HUES6 (cell line): Measurements from ENCODE around the gene SLC23A2.

Source experiments
- H3K27ac ChIP-seq: 2 replicates; pipeline ENCODE4 v1.7.0; 2013; ENCODE audit warnings: low read depth, mild to moderate bottlenecking, low read length, inconsistent platforms
- H3K27me3 ChIP-seq: 2 replicates; pipeline ENCODE4 v1.6.1; 2013; ENCODE audit warnings: low read length; ENCODE audit not compliant: control insufficient read depth, insufficient read depth
- H3K36me3 ChIP-seq: 2 replicates; pipeline ENCODE4 v1.6.1; 2013; ENCODE audit warnings: low read length; ENCODE audit not compliant: control insufficient read depth, insufficient read depth
- H3K4me1 ChIP-seq: 2 replicates; pipeline ENCODE4 v1.6.1; 2013; ENCODE audit warnings: low read length; ENCODE audit not compliant: control insufficient read depth, insufficient read depth
- H3K4me3 ChIP-seq: 2 replicates; pipeline ENCODE4 v1.5.1; 2013; ENCODE audit warnings: low read depth, low read length
- H3K9ac ChIP-seq: one replicate; pipeline ENCODE4 v1.6.1; 2013; ENCODE audit warnings: mild to moderate bottlenecking, low read length
- H3K9me3 ChIP-seq: 2 replicates; pipeline ENCODE4 v1.6.1; 2013; ENCODE audit warnings: low read depth, low read length; ENCODE audit not compliant: control insufficient read depth, insufficient read depth

The SLC23A2 gene

DNA sequence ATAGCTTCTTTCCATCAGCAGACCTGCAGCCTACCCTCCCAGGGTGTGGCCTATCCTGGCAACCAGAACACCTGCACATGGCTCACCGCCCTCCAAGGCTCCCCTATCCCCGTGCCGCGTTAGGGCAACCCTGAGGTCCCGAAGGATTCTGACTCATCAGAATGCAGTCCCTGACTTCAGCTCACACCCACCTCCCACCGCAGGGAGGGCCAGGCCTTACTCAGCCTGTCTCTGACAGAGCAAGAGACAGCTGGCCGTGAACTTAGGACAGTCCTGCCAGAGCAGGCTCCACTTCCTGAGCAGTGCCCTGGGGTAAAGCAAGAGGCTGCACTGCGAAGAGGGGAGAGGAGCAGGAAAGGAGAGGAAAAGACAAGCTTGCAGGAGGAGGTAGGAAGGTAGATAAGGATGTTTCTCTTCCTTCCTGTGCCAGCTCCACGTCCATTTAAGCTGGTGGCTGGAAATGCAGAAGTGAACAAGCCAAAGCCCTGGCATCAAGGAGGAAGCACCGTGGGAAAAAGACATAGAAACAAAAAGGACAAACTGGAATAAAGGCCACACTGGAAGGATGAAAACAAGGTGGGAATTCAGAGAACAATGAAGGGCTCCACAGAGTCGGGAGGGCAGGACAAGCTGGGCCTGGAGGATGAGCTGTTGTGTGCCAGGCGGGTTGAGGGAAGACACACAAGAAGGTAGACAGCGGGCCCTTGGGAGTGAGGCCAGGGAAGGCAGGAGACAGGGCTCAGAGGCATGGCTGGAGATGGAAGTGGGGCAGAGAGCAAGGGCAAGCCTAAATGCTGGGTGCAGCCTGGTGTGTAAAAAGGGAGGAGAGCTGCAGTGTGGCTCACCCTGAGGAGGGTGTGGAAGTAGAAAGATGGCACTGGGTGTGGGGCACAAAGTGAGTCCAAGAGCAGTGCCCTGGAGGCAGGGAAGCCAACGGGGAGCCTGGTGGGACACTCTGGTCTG is 102.7 kb downstream of the SLC23A2 start:
- no peaks in the 10 kb centered on the region for H3K27me3 ChIP-seq
- peaks cover 16% of the 10 kb centered on the region for H3K4me1 ChIP-seq
- H3K27ac ChIP-seq: no peak overlapping the region
- H3K9me3 ChIP-seq: no peaks in the 10 kb centered on the region
- peaks cover 6% of the 10 kb centered on the region; the same call in 1 of the 2 replicates for H3K36me3 ChIP-seq
- H3K9ac ChIP-seq: no peak overlapping the region
- H3K4me3 ChIP-seq: no peak overlapping the region

GRCh38 chr20:4897600-4897999 is 103.7 kb downstream of the SLC23A2 start:
- Histone ChIP-seq H3K4me3 (no peak overlapping the region), H3K36me3 (peaks cover 6% of the 10 kb centered on the region; the same call in 1 of the 2 replicates), H3K9me3 (no peaks in the 10 kb centered on the region), H3K4me1 (peaks cover 16% of the 10 kb centered on the region), H3K27me3 (no peaks in the 10 kb centered on the region), H3K27ac (no peak overlapping the region), H3K9ac (no peak overlapping the region)

DNA sequence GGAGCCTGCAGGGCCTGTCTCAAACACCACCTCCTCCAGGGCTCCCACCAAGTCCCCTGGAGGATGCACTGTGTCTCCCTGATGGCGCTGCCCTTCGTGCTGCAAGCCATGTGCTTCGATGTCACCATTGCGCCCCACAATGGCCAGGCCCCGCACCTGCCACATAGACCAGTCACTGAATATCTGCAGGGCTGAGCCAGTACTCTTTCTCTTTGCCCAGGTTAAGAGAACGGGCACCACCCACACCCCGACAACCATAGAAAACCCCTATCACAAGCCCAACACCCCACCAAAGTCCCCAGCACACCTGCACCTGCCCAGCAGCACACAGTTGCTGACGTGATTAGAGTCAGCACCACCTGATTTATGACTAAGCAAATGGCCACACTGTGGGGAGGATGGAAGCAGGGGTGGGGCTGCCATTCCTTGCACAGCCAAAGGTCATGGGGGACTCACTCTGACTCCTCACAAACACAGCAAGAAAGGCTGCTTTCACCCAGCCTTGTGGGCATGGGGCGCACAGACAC is 104.3 kb downstream of the SLC23A2 start:
- Histone ChIP-seq H3K9me3 (no peaks in the 10 kb centered on the region), H3K27ac (no peak overlapping the region), H3K36me3 (peaks cover 6% of the 10 kb centered on the region; the same call in 1 of the 2 replicates), H3K27me3 (no peaks in the 10 kb centered on the region), H3K4me1 (peaks cover 16% of the 10 kb centered on the region), H3K9ac (no peak overlapping the region), H3K4me3 (no peak overlapping the region)

DNA sequence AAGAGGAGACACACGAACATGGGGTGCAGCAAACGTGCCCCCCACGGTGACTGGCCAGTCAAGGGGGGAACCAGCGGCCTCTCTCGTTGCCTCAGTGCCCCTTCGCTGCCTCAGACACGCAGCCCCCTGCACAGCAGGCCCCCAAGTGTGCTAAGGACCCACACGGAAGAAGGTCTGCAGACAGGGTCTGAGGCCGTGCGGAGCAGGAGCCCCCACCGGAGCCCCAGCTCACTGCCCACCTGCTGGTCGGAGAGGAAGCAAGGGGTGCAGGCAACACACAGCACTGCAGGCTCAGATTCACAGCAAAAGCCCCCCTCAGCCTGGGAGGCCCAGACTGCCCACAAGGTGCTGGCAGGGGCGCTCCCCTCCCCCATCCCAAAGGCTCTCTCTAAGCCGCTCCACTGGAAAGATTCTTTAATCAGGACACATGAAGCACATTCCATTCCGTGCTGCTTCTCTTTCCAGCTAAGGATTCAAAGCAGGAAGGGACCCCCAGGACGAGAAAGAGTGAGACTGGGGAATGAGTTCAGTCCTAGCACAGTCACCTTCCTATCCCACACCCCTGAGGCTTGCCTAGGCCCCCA is 105.1 kb downstream of the SLC23A2 start:
- peaks cover 16% of the 10 kb centered on the region for H3K4me1 ChIP-seq
- no peak overlapping the region for H3K9ac ChIP-seq
- no peak overlapping the region for H3K27ac ChIP-seq
- H3K4me3 ChIP-seq: no peak overlapping the region
- H3K27me3 ChIP-seq: no peaks in the 10 kb centered on the region
- H3K9me3 ChIP-seq: no peaks in the 10 kb centered on the region
- H3K36me3 ChIP-seq: peaks cover 6% of the 10 kb centered on the region; the same call in 1 of the 2 replicates

DNA sequence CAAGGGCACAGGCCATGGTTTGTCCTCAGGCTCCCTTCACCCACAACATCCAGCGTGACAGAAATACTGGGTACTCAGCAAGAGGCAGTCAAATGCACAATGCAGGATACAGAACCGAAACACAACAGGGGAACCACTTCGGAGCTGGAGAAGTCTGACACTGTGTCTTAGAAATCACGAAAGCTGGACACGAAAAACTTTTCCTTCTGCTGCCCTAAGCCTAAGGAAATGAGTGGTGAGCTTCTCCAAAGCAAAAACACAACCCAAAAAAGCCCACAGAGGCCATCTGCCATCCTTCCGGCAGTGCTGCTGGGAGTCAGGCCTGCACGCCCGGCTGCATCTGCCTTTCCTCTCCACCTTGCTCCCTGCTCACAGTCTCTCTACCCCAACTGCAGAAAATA is 106.3 kb downstream of the SLC23A2 start:
- H3K36me3 ChIP-seq: peaks cover 6% of the 10 kb centered on the region; the same call in 1 of the 2 replicates
- H3K4me3 ChIP-seq: no peak overlapping the region
- no peaks in the 10 kb centered on the region for H3K27me3 ChIP-seq
- H3K9ac ChIP-seq: no peak overlapping the region
- no peak overlapping the region for H3K27ac ChIP-seq
- H3K4me1 ChIP-seq: peaks cover 16% of the 10 kb centered on the region
- H3K9me3 ChIP-seq: no peaks in the 10 kb centered on the region

DNA sequence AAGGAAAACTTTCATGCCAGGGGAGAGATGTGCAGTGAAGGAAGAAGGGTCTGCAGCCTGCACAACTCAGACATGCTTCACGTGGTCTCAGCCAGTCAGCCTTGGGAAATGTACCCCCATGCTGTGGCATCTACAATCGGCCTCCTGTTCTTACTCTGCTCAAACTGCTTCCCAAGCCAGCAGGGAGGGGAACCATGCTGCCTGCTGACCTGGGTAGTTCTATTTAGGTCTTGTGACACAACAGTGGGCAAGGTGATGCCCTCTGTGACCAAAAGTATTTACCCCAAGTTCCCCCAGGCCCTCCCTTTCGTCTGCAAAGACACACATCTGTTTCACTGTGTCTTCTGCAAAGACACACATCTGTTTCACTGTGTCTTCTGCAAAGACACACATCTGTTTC is 106.9 kb downstream of the SLC23A2 start:
- Histone ChIP-seq H3K4me1 (peaks cover 16% of the 10 kb centered on the region), H3K27me3 (no peaks in the 10 kb centered on the region), H3K36me3 (peaks cover 4% of the 10 kb centered on the region; the same call in 1 of the 2 replicates), H3K4me3 (no peak overlapping the region), H3K9me3 (no peaks in the 10 kb centered on the region), H3K9ac (no peak overlapping the region), H3K27ac (no peak overlapping the region)

- Histone ChIP-seq H3K9ac (no peak overlapping the region), H3K27ac (no peak overlapping the region), H3K9me3 (no peaks in the 10 kb centered on the region), H3K4me1 (peaks cover 16% of the 10 kb centered on the region), H3K36me3 (no peaks in the 10 kb centered on the region; the same call in 1 of the 2 replicates), H3K4me3 (no peak overlapping the region), H3K27me3 (no peaks in the 10 kb centered on the region)
Measured at GRCh38 chr20:4893709-4894108, 107.6 kb downstream of the SLC23A2 start.

DNA sequence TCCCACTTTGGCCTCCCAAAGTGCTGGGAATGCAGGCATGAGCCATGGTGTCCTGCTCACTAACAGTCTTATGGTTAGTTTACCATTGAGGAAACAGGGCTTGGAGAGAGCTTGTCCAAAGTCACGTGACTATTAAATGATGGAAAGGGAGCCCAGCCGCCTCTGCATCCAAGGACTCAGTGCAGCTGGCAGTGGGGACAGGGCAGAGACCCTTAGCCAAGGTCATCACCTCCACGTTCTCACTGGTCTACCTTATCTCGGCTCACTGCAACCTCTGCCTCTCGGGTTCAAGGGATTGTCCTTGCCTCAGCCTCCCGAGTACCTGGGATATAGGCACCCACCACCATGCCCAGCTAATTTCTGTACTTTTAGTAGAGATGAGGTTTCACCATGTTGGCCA is 109.3 kb downstream of the SLC23A2 start:
- H3K9ac ChIP-seq: no peak overlapping the region
- no peak overlapping the region for H3K27ac ChIP-seq
- H3K36me3 ChIP-seq: no peaks in the 10 kb centered on the region; the same call in 1 of the 2 replicates
- peaks cover 9% of the 10 kb centered on the region for H3K4me1 ChIP-seq
- H3K4me3 ChIP-seq: no peak overlapping the region
- no peaks in the 10 kb centered on the region for H3K27me3 ChIP-seq
- H3K9me3 ChIP-seq: no peaks in the 10 kb centered on the region

DNA sequence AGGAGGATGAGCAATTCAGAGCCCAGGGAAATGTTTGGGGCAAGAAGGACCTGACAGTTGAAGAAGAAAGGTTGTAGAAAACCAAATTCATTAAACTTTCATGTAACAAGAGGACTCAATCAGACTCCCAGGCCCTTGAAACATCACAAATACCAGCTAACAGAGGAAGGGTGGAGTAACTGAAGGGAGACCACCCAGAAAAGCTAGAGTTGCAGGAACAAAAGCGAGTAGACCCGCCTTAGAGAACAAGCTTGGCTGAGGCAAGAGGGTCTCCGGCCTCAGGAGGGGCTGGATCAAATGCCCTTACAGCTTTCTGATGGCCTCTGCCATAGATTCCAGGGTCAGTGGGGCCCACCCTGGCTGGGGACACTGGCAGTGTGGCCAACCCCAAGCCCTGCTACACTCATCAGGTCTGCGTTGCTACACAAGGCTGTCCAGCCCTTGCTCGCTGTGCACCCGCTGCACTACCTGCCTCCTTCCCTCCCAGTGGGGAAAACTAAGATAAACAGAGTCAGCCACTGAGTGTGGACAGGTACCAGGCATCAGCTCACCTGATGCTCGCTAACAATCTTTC is 110.0 kb downstream of the SLC23A2 start:
- Histone ChIP-seq H3K27me3 (no peaks in the 10 kb centered on the region), H3K36me3 (no peaks in the 10 kb centered on the region; the same call in 1 of the 2 replicates), H3K4me3 (no peak overlapping the region), H3K9me3 (no peaks in the 10 kb centered on the region), H3K27ac (no peak overlapping the region), H3K9ac (no peak overlapping the region), H3K4me1 (peaks cover 2% of the 10 kb centered on the region; the same call in 1 of the 2 replicates)

- H3K9me3 ChIP-seq: no peaks in the 10 kb centered on the region
- H3K36me3 ChIP-seq: no peaks in the 10 kb centered on the region; the same call in 1 of the 2 replicates
- no peaks in the 10 kb centered on the region for H3K4me1 ChIP-seq
- H3K9ac ChIP-seq: no peak overlapping the region
- H3K4me3 ChIP-seq: no peak overlapping the region
- no peak overlapping the region for H3K27ac ChIP-seq
- H3K27me3 ChIP-seq: no peaks in the 10 kb centered on the region
Measured at GRCh38 chr20:4889446-4889845, 111.9 kb downstream of the SLC23A2 start.
